Fibroblast of lung (primary cell): ENCODE measurements around the gene RIMBP3B.
"Not testable (repeated sequence)": the region's sequence is repeated elsewhere in the genome, so short reads cannot be mapped to it uniquely, and the experiment has no call there.

Experiments
- EZH2 ChIP-seq: IDR thresholded peaks from 2 replicates; pipeline ENCODE4 v1.5.1; 2012; ENCODE audit warnings: low read length, control low read depth, mild to moderate bottlenecking; ENCODE audit errors: missing control alignments
- TF ChIP-seq, protein P1 (sequence below), 2 donors: IDR thresholded peaks in 1 of 2; conservative IDR thresholded peaks in 1 of 2; 1 replicate in 1 of 2; 2 replicates in 1 of 2; pipeline ENCODE4 v1.5.1; 2011 to 2012; ENCODE audit warnings: low read length in 2 of 2, control low read depth in 1 of 2, inconsistent platforms in 1 of 2, low read depth in 1 of 2, mild to moderate bottlenecking in 1 of 2

DNA sequence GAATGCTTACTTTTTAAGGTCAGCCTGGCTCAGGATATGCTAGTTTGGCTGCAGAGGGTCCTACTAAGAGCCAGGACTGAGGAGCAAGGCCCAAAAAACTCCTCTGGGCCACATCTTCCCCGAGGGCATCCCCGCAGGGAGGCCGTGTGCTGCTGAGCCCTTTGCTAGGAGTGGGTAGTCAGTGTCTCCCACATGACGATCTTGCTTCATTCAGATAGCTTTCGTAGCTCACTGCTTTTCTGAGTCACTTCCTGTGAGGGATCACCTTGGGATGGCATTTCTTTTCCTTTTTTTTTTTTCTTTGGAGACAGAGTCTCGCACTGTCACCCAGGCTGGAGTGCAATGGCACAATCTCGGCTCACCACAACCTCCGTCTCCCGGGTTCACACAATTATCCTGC, 6.5 kb downstream of the RIMBP3B start:
- TF ChIP-seq, protein P1, sequence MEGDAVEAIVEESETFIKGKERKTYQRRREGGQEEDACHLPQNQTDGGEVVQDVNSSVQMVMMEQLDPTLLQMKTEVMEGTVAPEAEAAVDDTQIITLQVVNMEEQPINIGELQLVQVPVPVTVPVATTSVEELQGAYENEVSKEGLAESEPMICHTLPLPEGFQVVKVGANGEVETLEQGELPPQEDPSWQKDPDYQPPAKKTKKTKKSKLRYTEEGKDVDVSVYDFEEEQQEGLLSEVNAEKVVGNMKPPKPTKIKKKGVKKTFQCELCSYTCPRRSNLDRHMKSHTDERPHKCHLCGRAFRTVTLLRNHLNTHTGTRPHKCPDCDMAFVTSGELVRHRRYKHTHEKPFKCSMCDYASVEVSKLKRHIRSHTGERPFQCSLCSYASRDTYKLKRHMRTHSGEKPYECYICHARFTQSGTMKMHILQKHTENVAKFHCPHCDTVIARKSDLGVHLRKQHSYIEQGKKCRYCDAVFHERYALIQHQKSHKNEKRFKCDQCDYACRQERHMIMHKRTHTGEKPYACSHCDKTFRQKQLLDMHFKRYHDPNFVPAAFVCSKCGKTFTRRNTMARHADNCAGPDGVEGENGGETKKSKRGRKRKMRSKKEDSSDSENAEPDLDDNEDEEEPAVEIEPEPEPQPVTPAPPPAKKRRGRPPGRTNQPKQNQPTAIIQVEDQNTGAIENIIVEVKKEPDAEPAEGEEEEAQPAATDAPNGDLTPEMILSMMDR (conservative IDR thresholded peaks at IDR 0.05 in 1 of 2, IDR thresholded peaks at IDR 0.05 in 1 of 2; ENCODE audit: low read depth in 1 of 2, low read length in 2 of 2) = not testable (repeated sequence)
- not testable (repeated sequence) for TF ChIP-seq EZH2
